CD4-positive, alpha-beta memory T cell (primary cell): ENCODE data around the gene SHMT2. TPM values are rescaled to one million over a fixed set of nuclear protein-coding genes. Genes with fewer than 3 reads are reported as not detected.

Source experiments
- CTCF ChIA-PET: fragments of 350-600 bp; sonication (Branson Sonifier 250); formaldehyde crosslinking; loops from one replicate; lab custom pipeline; 2021; ENCODE audit warnings: inconsistent platforms; ENCODE audit not compliant: partially characterized antibody; lab: Charles Lee
- POLR2A ChIA-PET: fragments of 350-600 bp; sonication (Branson Sonifier 250); formaldehyde crosslinking; loops from one replicate; lab custom pipeline; 2021; ENCODE audit not compliant: partially characterized antibody; lab: Charles Lee
- DNase-seq, 5 donors: peaks; one replicate each; pipeline versions ENCODE4 v3.0.0 to v3.0.0-alpha.2; 2020 to 2022; ENCODE audit warnings: mixed read lengths in 1 of 5
- H3K27ac ChIP-seq: one replicate; pipeline ENCODE4 v1.7.0; 2013; ENCODE audit warnings: low read depth, low read length
- H3K27me3 ChIP-seq: 2 replicates; pipeline ENCODE4 v1.7.0; 2013; ENCODE audit warnings: mild to moderate bottlenecking, low read length, moderate library complexity; ENCODE audit not compliant: insufficient read depth
- H3K36me3 ChIP-seq: 2 replicates; pipeline ENCODE4 v1.7.0; 2013; ENCODE audit warnings: mild to moderate bottlenecking, low read length, moderate library complexity; ENCODE audit not compliant: insufficient read depth
- H3K4me1 ChIP-seq: 2 replicates; pipeline ENCODE4 v1.7.0; 2013; ENCODE audit warnings: mild to moderate bottlenecking, low read length, moderate library complexity; ENCODE audit not compliant: insufficient read depth
- H3K4me3 ChIP-seq, 2 donors: one replicate each; pipeline ENCODE4 v1.7.0; 2013; ENCODE audit warnings: low read length in 2 of 2, mild to moderate bottlenecking in 1 of 2
- H3K9me3 ChIP-seq, 2 donors: one replicate each; pipeline ENCODE4 v1.7.0; 2013; ENCODE audit warnings: low read length in 2 of 2, control low read depth in 1 of 2; ENCODE audit not compliant: control insufficient read depth in 1 of 2
- H3K27ac Mint-ChIP-seq, 7 donors: one replicate each; pipeline ENCODE4 v1.8.0; 2020 to 2021; ENCODE audit warnings: mixed read lengths in 7 of 7, mild to moderate bottlenecking in 6 of 7, inconsistent platforms in 3 of 7, moderate library complexity in 3 of 7
- H3K27me3 Mint-ChIP-seq, 2 donors: one replicate each; pipeline ENCODE4 v1.8.0; 2020 to 2021; ENCODE audit warnings: mixed read lengths in 2 of 2
- H3K36me3 Mint-ChIP-seq, 2 donors: one replicate each; pipeline ENCODE4 v1.8.0; 2020 to 2021; ENCODE audit warnings: mixed read lengths in 2 of 2, inconsistent platforms in 1 of 2, mild to moderate bottlenecking in 1 of 2
- H3K4me1 Mint-ChIP-seq, 4 donors: one replicate each; pipeline ENCODE4 v1.8.0; 2020 to 2021; ENCODE audit warnings: mixed read lengths in 4 of 4, mild to moderate bottlenecking in 1 of 4
- H3K4me3 Mint-ChIP-seq, 8 donors: one replicate each; pipeline ENCODE4 v1.8.0; 2020 to 2021; ENCODE audit warnings: mixed read lengths in 8 of 8, mild to moderate bottlenecking in 7 of 8, moderate library complexity in 6 of 8, inconsistent platforms in 3 of 8
- H3K9me3 Mint-ChIP-seq, 8 donors: one replicate each; pipeline ENCODE4 v1.8.0; 2020 to 2021; ENCODE audit warnings: mixed read lengths in 8 of 8, mild to moderate bottlenecking in 5 of 8, inconsistent platforms in 3 of 8, moderate library complexity in 1 of 8
- intact Hi-C: fragments of 100-400 bp; cut with micrococcal nuclease; formaldehyde crosslinking; loops from one replicate; pipeline ENCODE4 v1.15.1; 2023
- polyA plus RNA-seq, 2 donors: library from polyadenylated mRNA; unstranded; fragments of 300-500 nt; fragmentation: Illumina TruSeq; gene quantifications; one replicate each; pipeline ENCODE4 v1.2.3, GENCODE V29; 2021
- total RNA-seq, 2 experiments: library from RNA; stranded (reverse); gene quantifications; one replicate each; pipeline ENCODE4 v1.2.3, GENCODE V29; 2021

The SHMT2 gene
- total and polyA plus RNA-seq, 4 experiments from 2014 or later = 39.8 to 46.1 (median 43.2) TPM

GRCh38 chr12:57237932-57238853, 8.7 kb downstream of the SHMT2 start:
- H3K4me3 ChIP-seq = peak overlapping the region; percentile 42 to 52
- no peak overlapping the region for H3K27ac ChIP-seq
- Mint-ChIP-seq H3K4me3 (peak overlapping the region; percentile 90 to 98 (median 94)), H3K27ac (peak overlapping the region in 4 of 7 donors; percentile 39 to 85 (median 75)), H3K4me1 (peaks cover 37 to 84% (median 56%) of the 10 kb centered on the region in 4 donors), H3K9me3 (no peaks in the 10 kb centered on the region), H3K36me3 (peaks cover 16 to 26% of the 10 kb centered on the region in 2 donors), H3K27me3 (peaks cover 29 to 48% of the 10 kb centered on the region in 2 donors)
- no peaks in the 10 kb centered on the region for H3K9me3 ChIP-seq
- H3K4me1 ChIP-seq = peaks cover 84% of the 10 kb centered on the region
- intact Hi-C loops = loop anchor here (10.0 kb wide), 2 partner anchors 483 to 603 kb away; partner anchors contain the start of genes BAZ2A and PRIM1
- ChIA-PET POLR2A (interaction anchor here (6.0 to 7.7 kb wide), 3 partner anchors 8 to 22 kb away, joined by 55 to 86 read pairs (median 63); partner anchors contain the start of genes NXPH4 and SHMT2), CTCF (interaction anchor here (0.5 to 12.9 kb wide), 8 partner anchors 10 to 693 kb away, joined by 3 to 415 read pairs (median 4); partner anchors contain the start of genes LRP1, NXPH4, SHMT2 and STAC3)
- no peak for DNase-seq
- peaks cover 11% of the 10 kb centered on the region for H3K36me3 ChIP-seq
- H3K27me3 ChIP-seq = peaks cover 42% of the 10 kb centered on the region

- H3K27me3 Mint-ChIP-seq = peaks cover 32 to 52% of the 10 kb centered on the region in 2 donors
These were observed 9.5 kb downstream of the SHMT2 start for GRCh38 chr12:57238854-57239554.

GRCh38 chr12:57239587-57240065, 10.1 kb downstream of the SHMT2 start:
- peaks cover 2 to 15% of the 10 kb centered on the region in 2 donors for H3K36me3 Mint-ChIP-seq
- H3K9me3 Mint-ChIP-seq = no peaks in the 10 kb centered on the region
- H3K4me1 Mint-ChIP-seq = peaks cover 37 to 85% (median 59%) of the 10 kb centered on the region in 4 donors
- peak overlapping the region; percentile 90 to 98 (median 94) for H3K4me3 Mint-ChIP-seq
- intact Hi-C loops = loop anchor here (1.0 to 10.0 kb wide), 6 partner anchors 10 to 605 kb away; partner anchors contain the start of genes BAZ2A, PRIM1 and SHMT2
- Histone ChIP-seq H3K4me1 (peaks cover 86% of the 10 kb centered on the region), H3K36me3 (no peaks in the 10 kb centered on the region), H3K9me3 (no peaks in the 10 kb centered on the region), H3K4me3 (peak overlapping the region; percentile 18 to 79), H3K27me3 (peaks cover 43% of the 10 kb centered on the region), H3K27ac (no peak overlapping the region)
- CTCF ChIA-PET = interaction anchor here (0.9 to 12.9 kb wide), 10 partner anchors 9 to 212 kb away, joined by 3 to 415 read pairs (median 4); partner anchors contain the start of genes LRP1, NXPH4, SHMT2 and STAC3
- peak overlapping the region in 5 of 7 donors; percentile 39 to 86 (median 75) for H3K27ac Mint-ChIP-seq
- peaks cover 32 to 52% of the 10 kb centered on the region in 2 donors for H3K27me3 Mint-ChIP-seq
- no peak for DNase-seq
- POLR2A ChIA-PET = interaction anchor here (1.8 to 7.7 kb wide), 4 partner anchors 9 to 128 kb away, joined by 4 to 86 read pairs (median 59); partner anchors contain the start of genes NXPH4, SHMT2 and STAT6

More at GRCh38 chr12:57238854-57239554, 9.5 kb downstream of the SHMT2 start:
- H3K4me3 ChIP-seq = peak overlapping the region; percentile 42 to 79
- CTCF ChIA-PET = interaction anchor here (0.9 to 12.9 kb wide), 10 partner anchors 9 to 212 kb away, joined by 3 to 415 read pairs (median 4); partner anchors contain the start of genes LRP1, NXPH4, SHMT2 and STAC3
- Mint-ChIP-seq H3K4me1 (peaks cover 41 to 88% (median 60%) of the 10 kb centered on the region in 4 donors), H3K27ac (peak overlapping the region in 6 of 7 donors; percentile 7 to 85 (median 62)), H3K36me3 (peaks cover 8 to 21% of the 10 kb centered on the region in 2 donors), H3K9me3 (no peaks in the 10 kb centered on the region), H3K4me3 (peak overlapping the region; percentile 90 to 98 (median 94))
- H3K27me3 ChIP-seq = peaks cover 43% of the 10 kb centered on the region
- H3K9me3 ChIP-seq = no peaks in the 10 kb centered on the region
- no peak overlapping the region for H3K27ac ChIP-seq
- DNase-seq = peak; percentile 80 to 87 (median 82)
- peaks cover 87% of the 10 kb centered on the region for H3K4me1 ChIP-seq
- POLR2A ChIA-PET = interaction anchor here (6.0 to 7.7 kb wide), 3 partner anchors 8 to 23 kb away, joined by 55 to 86 read pairs (median 63); partner anchors contain the start of genes NXPH4 and SHMT2
- intact Hi-C loops = loop anchor here (1.0 to 10.0 kb wide), 5 partner anchors 10 to 604 kb away; partner anchors contain the start of genes BAZ2A, PRIM1 and SHMT2
- peaks cover 3% of the 10 kb centered on the region for H3K36me3 ChIP-seq

- no peaks in the 10 kb centered on the region for H3K9me3 Mint-ChIP-seq
- CTCF ChIA-PET = interaction anchor here (1.3 to 12.9 kb wide), 6 partner anchors 11 to 111 kb away, joined by 3 to 415 read pairs (median 20); partner anchors contain the start of genes NXPH4, SHMT2 and STAC3
- H3K27ac Mint-ChIP-seq = peak overlapping the region; percentile 58 to 93 (median 85)
- Histone ChIP-seq H3K4me3 (peak overlapping the region; percentile 18 to 79), H3K4me1 (peaks cover 82% of the 10 kb centered on the region), H3K36me3 (no peaks in the 10 kb centered on the region), H3K27ac (peak overlapping the region; percentile 16), H3K9me3 (no peaks in the 10 kb centered on the region), H3K27me3 (peaks cover 43% of the 10 kb centered on the region)
- intact Hi-C loops = loop anchor here (5.0 kb wide), 1 partner anchor 173 kb away; no protein-coding TSS in a partner anchor
- H3K4me1 Mint-ChIP-seq = peaks cover 37 to 84% (median 59%) of the 10 kb centered on the region in 4 donors
- peak; percentile 71 to 86 (median 75) for DNase-seq
- peak overlapping the region; percentile 90 to 98 (median 94) for H3K4me3 Mint-ChIP-seq
- H3K27me3 Mint-ChIP-seq = peaks cover 32 to 52% of the 10 kb centered on the region in 2 donors
- POLR2A ChIA-PET = interaction anchor here (1.0 to 7.7 kb wide), 5 partner anchors 10 to 147 kb away, joined by 3 to 86 read pairs (median 55); partner anchors contain the start of genes NXPH4, SHMT2 and STAT6
- peaks cover 0 to 13% of the 10 kb centered on the region in 2 donors for H3K36me3 Mint-ChIP-seq
These were observed 10.8 kb downstream of the SHMT2 start for GRCh38 chr12:57240066-57240921.

GRCh38 chr12:57240926-57241401, 11.5 kb downstream of the SHMT2 start:
- Mint-ChIP-seq H3K27ac (peak overlapping the region in 6 of 7 donors; percentile 58 to 93 (median 88)), H3K9me3 (no peaks in the 10 kb centered on the region), H3K4me3 (peak overlapping the region; percentile 90 to 98 (median 94)), H3K4me1 (peaks cover 37 to 84% (median 59%) of the 10 kb centered on the region in 4 donors), H3K27me3 (peaks cover 32 to 52% of the 10 kb centered on the region in 2 donors), H3K36me3 (peaks cover 0 to 11% of the 10 kb centered on the region in 2 donors)
- H3K9me3 ChIP-seq = no peaks in the 10 kb centered on the region
- POLR2A ChIA-PET = interaction anchor here (1.0 to 7.7 kb wide), 5 partner anchors 10 to 147 kb away, joined by 3 to 86 read pairs (median 55); partner anchors contain the start of genes NXPH4, SHMT2 and STAT6
- no peak overlapping the region for H3K27ac ChIP-seq
- peak overlapping the region; percentile 18 to 79 for H3K4me3 ChIP-seq
- peaks cover 79% of the 10 kb centered on the region for H3K4me1 ChIP-seq
- no peak for DNase-seq
- no peaks in the 10 kb centered on the region for H3K36me3 ChIP-seq
- peaks cover 43% of the 10 kb centered on the region for H3K27me3 ChIP-seq
- intact Hi-C loops = loop anchor here (1.0 to 5.0 kb wide), 2 partner anchors 117 to 174 kb away; no protein-coding TSS in a partner anchor
- CTCF ChIA-PET = interaction anchor here (1.6 to 12.9 kb wide), 5 partner anchors 12 to 111 kb away, joined by 3 to 415 read pairs (median 34); partner anchors contain the start of genes NXPH4, SHMT2 and STAC3
